ENCODE data around the gene CTNNA3. TPM values are rescaled to one million over a fixed set of nuclear protein-coding genes. Genes with fewer than 3 reads are reported as not detected.

Gene CTNNA3
- total RNA-seq, 1 experiment from 2014 or later = not detected

- H3K27me3 Mint-ChIP-seq (ENCODE audit: unreplicated experiment) = no peaks in the 10 kb centered on the region
- no TSS peak for BruUV-seq (replicated peaks)
- H3K36me3 Mint-ChIP-seq (ENCODE audit: insufficient read depth, unreplicated experiment) = no peaks in the 10 kb centered on the region
- TF ChIP-seq CTCF (IDR thresholded peaks at IDR 0.05; ENCODE audit: unreplicated experiment) = no peak
- H3K9me3 Mint-ChIP-seq (ENCODE audit: low read depth, unreplicated experiment) = no peaks in the 10 kb centered on the region
- intact Hi-C loops (cut with micrococcal nuclease; ENCODE audit: unreplicated experiment) = no loop called here
- no peak overlapping the region for H3K27ac Mint-ChIP-seq (ENCODE audit: unreplicated experiment)
- no peak overlapping the region for H3K4me3 Mint-ChIP-seq (ENCODE audit: low read depth, unreplicated experiment)
- CTCF ChIA-PET = no interaction called here
- no peaks in the 10 kb centered on the region for H3K4me1 Mint-ChIP-seq (ENCODE audit: low read depth, unreplicated experiment)
- DNase-seq = no peak
These were observed 1755.9 kb downstream of the CTNNA3 start for GRCh38 chr10:65940105-65940504.

- intact Hi-C loops (cut with micrococcal nuclease; ENCODE audit: unreplicated experiment) = no loop called here
- no TSS peak for BruUV-seq (replicated peaks)
- TF ChIP-seq CTCF (IDR thresholded peaks at IDR 0.05; ENCODE audit: unreplicated experiment) = no peak
- H3K4me1 Mint-ChIP-seq (ENCODE audit: low read depth, unreplicated experiment) = no peaks in the 10 kb centered on the region
- no peaks in the 10 kb centered on the region for H3K27me3 Mint-ChIP-seq (ENCODE audit: unreplicated experiment)
- no peak for DNase-seq
- H3K27ac Mint-ChIP-seq (ENCODE audit: unreplicated experiment) = no peak overlapping the region
- no peak overlapping the region for H3K4me3 Mint-ChIP-seq (ENCODE audit: low read depth, unreplicated experiment)
- no peaks in the 10 kb centered on the region for H3K36me3 Mint-ChIP-seq (ENCODE audit: insufficient read depth, unreplicated experiment)
- H3K9me3 Mint-ChIP-seq (ENCODE audit: low read depth, unreplicated experiment) = no peaks in the 10 kb centered on the region
- CTCF ChIA-PET = no interaction called here
These were observed 1764.5 kb downstream of the CTNNA3 start for GRCh38 chr10:65931291-65932070.

- H3K27ac Mint-ChIP-seq (ENCODE audit: unreplicated experiment) = no peak overlapping the region
- intact Hi-C loops (cut with micrococcal nuclease; ENCODE audit: unreplicated experiment) = loop anchor here (5.0 kb wide), 1 partner anchor 119 kb away; no protein-coding TSS in a partner anchor
These were observed 1784.7 kb downstream of the CTNNA3 start for GRCh38 chr10:65911151-65911835.

GRCh38 chr10:65910209-65910608 is 1785.8 kb downstream of the CTNNA3 start:
- CTCF ChIA-PET = no interaction called here
- Mint-ChIP-seq H3K4me1 (ENCODE audit: low read depth, unreplicated experiment) (peaks cover 23% of the 10 kb centered on the region), H3K27me3 (ENCODE audit: unreplicated experiment) (no peaks in the 10 kb centered on the region), H3K27ac (ENCODE audit: unreplicated experiment) (no peak overlapping the region), H3K4me3 (ENCODE audit: low read depth, unreplicated experiment) (no peak overlapping the region), H3K9me3 (ENCODE audit: low read depth, unreplicated experiment) (no peaks in the 10 kb centered on the region), H3K36me3 (ENCODE audit: insufficient read depth, unreplicated experiment) (no peaks in the 10 kb centered on the region)
- DNase-seq = no peak
- no peak for TF ChIP-seq CTCF (IDR thresholded peaks at IDR 0.05; ENCODE audit: unreplicated experiment)
- intact Hi-C loops (cut with micrococcal nuclease; ENCODE audit: unreplicated experiment) = loop anchor here (5.0 kb wide), 1 partner anchor 118 kb away; no protein-coding TSS in a partner anchor
- BruUV-seq (replicated peaks) = no TSS peak

More at GRCh38 chr10:65911151-65911835, 1784.7 kb downstream of the CTNNA3 start:
- H3K27me3 Mint-ChIP-seq (ENCODE audit: unreplicated experiment) = no peaks in the 10 kb centered on the region
- peaks cover 23% of the 10 kb centered on the region for H3K4me1 Mint-ChIP-seq (ENCODE audit: low read depth, unreplicated experiment)
- no peak overlapping the region for H3K4me3 Mint-ChIP-seq (ENCODE audit: low read depth, unreplicated experiment)
- no peak for DNase-seq
- no peaks in the 10 kb centered on the region for H3K9me3 Mint-ChIP-seq (ENCODE audit: low read depth, unreplicated experiment)
- CTCF ChIA-PET = interaction anchor here (0.6 kb wide), 1 partner anchor 417 kb away, joined by 6 read pairs; no protein-coding TSS in a partner anchor
- BruUV-seq (replicated peaks) = no TSS peak
- no peak for TF ChIP-seq CTCF (IDR thresholded peaks at IDR 0.05; ENCODE audit: unreplicated experiment)
- H3K36me3 Mint-ChIP-seq (ENCODE audit: insufficient read depth, unreplicated experiment) = no peaks in the 10 kb centered on the region
